ENCODE data around the gene FBXL20.

FBXL20 gene

GRCh38 chr17:39231591-39232551 lies 169.6 kb downstream of the FBXL20 start (continued):
- no peak for TF ChIP-seq ZSCAN5A (tag by site-specific recombination; IDR thresholded peaks at IDR 0.05)
- no peak for TF ChIP-seq ZNF114 (tag by site-specific recombination; IDR thresholded peaks at IDR 0.05)
- TF ChIP-seq ZBTB17 (tag by site-specific recombination; IDR thresholded peaks at IDR 0.05), result peak; percentile 85
- no peak for TF ChIP-seq ZNF121 (tag by site-specific recombination; IDR thresholded peaks at IDR 0.05)
- no peak for TF ChIP-seq ZNF155 (tag by site-specific recombination; IDR thresholded peaks at IDR 0.05)
- TF ChIP-seq SALL2 (tag by site-specific recombination; IDR thresholded peaks at IDR 0.05; ENCODE audit: borderline replicate concordance), result no peak
- no peak for TF ChIP-seq YY1 (tag by site-specific recombination; IDR thresholded peaks at IDR 0.05)
- TF ChIP-seq PRDM2 (tag by site-specific recombination; IDR thresholded peaks at IDR 0.05; ENCODE audit: borderline replicate concordance), result no peak
- TF ChIP-seq ZNF830 (tag by site-specific recombination; IDR thresholded peaks at IDR 0.05; ENCODE audit: low read depth), result no peak
- TF ChIP-seq ZNF548 (tag by site-specific recombination; IDR thresholded peaks at IDR 0.05), result no peak
- TF ChIP-seq ZNF341 (tag by site-specific recombination; IDR thresholded peaks at IDR 0.05; ENCODE audit: low read depth), result peak; percentile 91
- TF ChIP-seq ZNF621 (tag by site-specific recombination; IDR thresholded peaks at IDR 0.05), result no peak
- no peak for TF ChIP-seq KLF1 (tag by site-specific recombination; IDR thresholded peaks at IDR 0.05)
- no peak for TF ChIP-seq ZNF670 (tag by site-specific recombination; IDR thresholded peaks at IDR 0.05; ENCODE audit: low read depth)
- no peak for TF ChIP-seq ZNF692 (tag by site-specific recombination; IDR thresholded peaks at IDR 0.05)
- TF ChIP-seq GFI1B (tag by site-specific recombination; IDR thresholded peaks at IDR 0.05), result no peak
- no peak for TF ChIP-seq ZNF138 (tag by site-specific recombination; IDR thresholded peaks at IDR 0.05; ENCODE audit: borderline replicate concordance)
- TF ChIP-seq ZEB2 (tag by site-specific recombination; IDR thresholded peaks at IDR 0.05), result peak; percentile 70; the same call in 1 of the 2 replicates
- TF ChIP-seq ZNF639 (tag by site-specific recombination; IDR thresholded peaks at IDR 0.05), result peak; percentile 37; the same call in 1 of the 2 replicates
- TF ChIP-seq ZNF768 (tag by site-specific recombination; IDR thresholded peaks at IDR 0.05), result no peak
- TF ChIP-seq KLF9 (tag by site-specific recombination; IDR thresholded peaks at IDR 0.05; ENCODE audit: low read depth), result no peak
- no peak for TF ChIP-seq ELK4 (IDR thresholded peaks at IDR 0.05; ENCODE audit: borderline replicate concordance, low read depth, low read length)
- TF ChIP-seq ZSCAN23 (tag by site-specific recombination; IDR thresholded peaks at IDR 0.05), result no peak; the same call in 1 of the 2 replicates
- TF ChIP-seq ZNF473 (tag by site-specific recombination; IDR thresholded peaks at IDR 0.05), result no peak
- no peak for TF ChIP-seq ZBTB20 (tag by site-specific recombination; IDR thresholded peaks at IDR 0.05)
- TF ChIP-seq ZNF2 (tag by site-specific recombination; IDR thresholded peaks at IDR 0.05), result peak; percentile 97
- TF ChIP-seq ZNF214 (tag by site-specific recombination; IDR thresholded peaks at IDR 0.05; ENCODE audit: borderline replicate concordance), result no peak
- no peak for TF ChIP-seq ZNF248 (tag by site-specific recombination; IDR thresholded peaks at IDR 0.05)
- no peak for TF ChIP-seq ZNF571 (tag by site-specific recombination; IDR thresholded peaks at IDR 0.05)

All from HEK293 (cell line).